Hepatocyte (in vitro differentiated cells): ENCODE measurements around the gene CPNE6. TPM values are rescaled to one million over a fixed set of nuclear protein-coding genes. Genes with fewer than 3 reads are reported as not detected.

Experiments
- DNase-seq: peaks from one replicate; pipeline ENCODE4 v3.0.0-alpha.2; 2016; ENCODE audit warnings: low spot score
- H2AFZ ChIP-seq: fragments of 200-600 bp; sonication (generic); 2 replicates; pipeline ENCODE4 v1.6.0; 2016; ENCODE audit warnings: antibody characterized with exemption, mild to moderate bottlenecking
- H3K27ac ChIP-seq: fragments of 200-600 bp; sonication (generic); 2 replicates; pipeline ENCODE4 v1.5.1; 2016; ENCODE audit warnings: mild to moderate bottlenecking
- H3K27me3 ChIP-seq: fragments of 200-600 bp; sonication (generic); 2 replicates; pipeline ENCODE4 v1.6.1; 2016
- H3K36me3 ChIP-seq: fragments of 200-600 bp; sonication (generic); replicated peaks from 2 replicates; pipeline ENCODE4 v1.5.1; 2016; ENCODE audit warnings: low read depth; ENCODE audit not compliant: insufficient read depth
- H3K4me1 ChIP-seq: fragments of 200-600 bp; sonication (generic); 2 replicates; pipeline ENCODE4 v1.5.1; 2016; ENCODE audit warnings: mild to moderate bottlenecking, moderate library complexity; ENCODE audit not compliant: insufficient read depth
- H3K4me2 ChIP-seq: fragments of 200-600 bp; sonication (generic); 2 replicates; pipeline ENCODE4 v1.6.0; 2016
- H3K4me3 ChIP-seq: fragments of 200-600 bp; sonication (generic); 2 replicates; pipeline ENCODE4 v1.5.1; 2016; ENCODE audit warnings: mild to moderate bottlenecking
- H3K79me2 ChIP-seq: fragments of 200-600 bp; sonication (generic); 2 replicates; pipeline ENCODE4 v1.6.0; 2017; ENCODE audit warnings: mild to moderate bottlenecking
- H3K9me2 ChIP-seq: fragments of 200-600 bp; sonication (generic); replicated peaks from 2 replicates; pipeline ENCODE4 v1.6.0; 2017; ENCODE audit warnings: mild to moderate bottlenecking; ENCODE audit not compliant: insufficient read depth
- H3K9me3 ChIP-seq: fragments of 200-600 bp; sonication (generic); 2 replicates; pipeline ENCODE4 v1.5.1; 2016; ENCODE audit warnings: low read depth, mild to moderate bottlenecking
- H4K20me1 ChIP-seq: fragments of 200-600 bp; sonication (generic); 2 replicates; pipeline ENCODE4 v1.6.0; 2016; ENCODE audit warnings: mild to moderate bottlenecking; ENCODE audit not compliant: insufficient read depth, poor library complexity, severe bottlenecking
- EZH2 ChIP-seq: fragments of 200-600 bp; sonication (generic); IDR thresholded peaks from 2 replicates; pipeline ENCODE4 v1.6.1; 2016; ENCODE audit warnings: antibody characterized with exemption, mild to moderate bottlenecking, borderline replicate concordance
- EZH2phosphoT487 ChIP-seq: fragments of 200-600 bp; sonication (generic); IDR thresholded peaks from one replicate; pipeline ENCODE4 v1.6.1; 2018; ENCODE audit warnings: antibody characterized with exemption, mild to moderate bottlenecking, low read depth, moderate library complexity; ENCODE audit not compliant: unreplicated experiment, severe bottlenecking
- WGBS: methylation state at CpG from one replicate; pipeline ENCODE4 v1.1.6; 2016; ENCODE audit warnings: low lambda C conversion rate; ENCODE audit errors: missing lambda C conversion rate; 5-methylcytosine and 5-hydroxymethylcytosine counted together
- polyA plus RNA-seq: library from polyadenylated mRNA; unstranded; fragments of >200 nt; fragmentation: Nextera tagmentation; extraction: Ambion mirVana; gene quantifications from 2 replicates; pipeline ENCODE4 v1.2.1, GENCODE V29; 2016
- total RNA-seq: library from RNA; depleted of rRNA; stranded (reverse); fragments of >200 nt; gene quantifications from 2 replicates; pipeline ENCODE4 v1.2.3, GENCODE V29; 2014
- TF ChIP-seq, protein P1 (sequence below): fragments of 200-600 bp; sonication (generic); IDR thresholded peaks from 2 replicates; pipeline ENCODE4 v1.5.1; 2016; ENCODE audit warnings: antibody characterized with exemption, mild to moderate bottlenecking; ENCODE audit not compliant: poor library complexity

Gene CPNE6
- total and polyA plus RNA-seq, 2 experiments from 2014 or later = not detected

GRCh38 chr14:24085215-24085614 lies 13.9 kb downstream of the CPNE6 start:
- WGBS = 99% methylated on average over 3 of the region's 3 CpGs

GRCh38 chr14:24086193-24086955 lies 15.0 kb downstream of the CPNE6 start:
- WGBS = 51% methylated on average over 3 of the region's 3 CpGs
- Histone ChIP-seq H3K9me3 (no peaks in the 10 kb centered on the region), H3K4me2 (no peak overlapping the region), H3K27me3 (no peaks in the 10 kb centered on the region), H3K4me3 (no peak overlapping the region), H3K36me3 (no peaks in the 10 kb centered on the region), H2AFZ (no peak overlapping the region), H3K27ac (no peak overlapping the region), H3K4me1 (no peaks in the 10 kb centered on the region), H4K20me1 (no peaks in the 10 kb centered on the region), H3K79me2 (no peaks in the 10 kb centered on the region), H3K9me2 (no peaks in the 10 kb centered on the region)
- TF ChIP-seq EZH2phosphoT487 (no peak), EZH2 (no peak)
- TF ChIP-seq, protein P1, sequence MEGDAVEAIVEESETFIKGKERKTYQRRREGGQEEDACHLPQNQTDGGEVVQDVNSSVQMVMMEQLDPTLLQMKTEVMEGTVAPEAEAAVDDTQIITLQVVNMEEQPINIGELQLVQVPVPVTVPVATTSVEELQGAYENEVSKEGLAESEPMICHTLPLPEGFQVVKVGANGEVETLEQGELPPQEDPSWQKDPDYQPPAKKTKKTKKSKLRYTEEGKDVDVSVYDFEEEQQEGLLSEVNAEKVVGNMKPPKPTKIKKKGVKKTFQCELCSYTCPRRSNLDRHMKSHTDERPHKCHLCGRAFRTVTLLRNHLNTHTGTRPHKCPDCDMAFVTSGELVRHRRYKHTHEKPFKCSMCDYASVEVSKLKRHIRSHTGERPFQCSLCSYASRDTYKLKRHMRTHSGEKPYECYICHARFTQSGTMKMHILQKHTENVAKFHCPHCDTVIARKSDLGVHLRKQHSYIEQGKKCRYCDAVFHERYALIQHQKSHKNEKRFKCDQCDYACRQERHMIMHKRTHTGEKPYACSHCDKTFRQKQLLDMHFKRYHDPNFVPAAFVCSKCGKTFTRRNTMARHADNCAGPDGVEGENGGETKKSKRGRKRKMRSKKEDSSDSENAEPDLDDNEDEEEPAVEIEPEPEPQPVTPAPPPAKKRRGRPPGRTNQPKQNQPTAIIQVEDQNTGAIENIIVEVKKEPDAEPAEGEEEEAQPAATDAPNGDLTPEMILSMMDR = no peak
- DNase-seq = no peak

More at GRCh38 chr14:24085215-24085614, 13.9 kb downstream of the CPNE6 start:
- Histone ChIP-seq H3K27me3 (no peaks in the 10 kb centered on the region), H3K9me3 (no peaks in the 10 kb centered on the region), H3K27ac (no peak overlapping the region), H3K4me3 (no peak overlapping the region), H3K79me2 (no peaks in the 10 kb centered on the region), H4K20me1 (no peaks in the 10 kb centered on the region), H2AFZ (no peak overlapping the region), H3K36me3 (no peaks in the 10 kb centered on the region), H3K9me2 (no peaks in the 10 kb centered on the region), H3K4me2 (no peak overlapping the region), H3K4me1 (peaks cover 3% of the 10 kb centered on the region)
- TF ChIP-seq EZH2 (no peak), EZH2phosphoT487 (no peak)
- TF ChIP-seq, protein P1 = no peak
- DNase-seq = no peak

GRCh38 chr14:24087004-24087403 lies 15.6 kb downstream of the CPNE6 start:
- H3K4me3 ChIP-seq = no peak overlapping the region

More at GRCh38 chr14:24087004-24087403, 15.6 kb downstream of the CPNE6 start:
- Histone ChIP-seq H3K79me2 (no peaks in the 10 kb centered on the region), H3K9me3 (no peaks in the 10 kb centered on the region), H3K4me2 (no peak overlapping the region), H3K9me2 (no peaks in the 10 kb centered on the region), H3K27me3 (no peaks in the 10 kb centered on the region), H3K27ac (no peak overlapping the region), H3K36me3 (no peaks in the 10 kb centered on the region), H4K20me1 (no peaks in the 10 kb centered on the region), H2AFZ (no peak overlapping the region), H3K4me1 (no peaks in the 10 kb centered on the region)
- no peak for DNase-seq
- 92% methylated on average over 1 of the region's 1 CpG for WGBS
- TF ChIP-seq EZH2 (no peak), EZH2phosphoT487 (no peak)
- TF ChIP-seq, protein P1 = no peak
